Measurements from ENCODE around the gene TMTC2.

TMTC2 gene

DNA sequence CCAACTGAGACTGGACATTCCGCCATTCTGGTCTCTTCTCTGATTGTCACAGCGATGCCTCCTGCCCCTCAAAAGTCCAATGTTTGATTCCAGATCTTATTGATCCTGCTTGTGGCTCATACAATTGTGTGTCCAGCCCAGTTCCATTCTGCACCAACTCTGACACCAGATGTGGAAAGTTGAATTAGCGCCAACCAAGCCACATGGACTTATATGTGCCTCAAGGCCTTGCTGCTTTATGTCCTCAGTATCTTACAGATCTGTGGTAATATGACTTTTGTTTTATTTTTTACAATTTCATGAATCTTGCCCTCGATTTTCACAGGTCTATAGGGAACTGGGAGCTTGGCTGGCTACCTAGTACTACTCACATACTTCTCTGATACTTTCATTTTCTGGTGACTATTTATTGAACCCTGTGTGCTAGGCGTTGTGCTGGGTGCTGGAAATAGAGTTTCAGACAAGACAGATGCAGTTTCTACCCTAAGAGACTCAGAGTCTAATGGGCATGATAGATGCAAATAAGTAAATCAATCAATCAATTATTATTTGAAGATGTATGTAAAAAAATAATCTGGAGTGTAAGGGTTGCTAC lies 472.0 kb downstream of the TMTC2 start:
- no peak for DNase-seq (ENCODE audit: low read depth)
- TF ChIP-seq, protein P1, sequence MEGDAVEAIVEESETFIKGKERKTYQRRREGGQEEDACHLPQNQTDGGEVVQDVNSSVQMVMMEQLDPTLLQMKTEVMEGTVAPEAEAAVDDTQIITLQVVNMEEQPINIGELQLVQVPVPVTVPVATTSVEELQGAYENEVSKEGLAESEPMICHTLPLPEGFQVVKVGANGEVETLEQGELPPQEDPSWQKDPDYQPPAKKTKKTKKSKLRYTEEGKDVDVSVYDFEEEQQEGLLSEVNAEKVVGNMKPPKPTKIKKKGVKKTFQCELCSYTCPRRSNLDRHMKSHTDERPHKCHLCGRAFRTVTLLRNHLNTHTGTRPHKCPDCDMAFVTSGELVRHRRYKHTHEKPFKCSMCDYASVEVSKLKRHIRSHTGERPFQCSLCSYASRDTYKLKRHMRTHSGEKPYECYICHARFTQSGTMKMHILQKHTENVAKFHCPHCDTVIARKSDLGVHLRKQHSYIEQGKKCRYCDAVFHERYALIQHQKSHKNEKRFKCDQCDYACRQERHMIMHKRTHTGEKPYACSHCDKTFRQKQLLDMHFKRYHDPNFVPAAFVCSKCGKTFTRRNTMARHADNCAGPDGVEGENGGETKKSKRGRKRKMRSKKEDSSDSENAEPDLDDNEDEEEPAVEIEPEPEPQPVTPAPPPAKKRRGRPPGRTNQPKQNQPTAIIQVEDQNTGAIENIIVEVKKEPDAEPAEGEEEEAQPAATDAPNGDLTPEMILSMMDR (IDR thresholded peaks at IDR 0.05; ENCODE audit: low read length, missing control alignments): no peak
- no peak overlapping the region for H3K4me3 ChIP-seq (replicated peaks; ENCODE audit: low read depth, low read length)

DNA sequence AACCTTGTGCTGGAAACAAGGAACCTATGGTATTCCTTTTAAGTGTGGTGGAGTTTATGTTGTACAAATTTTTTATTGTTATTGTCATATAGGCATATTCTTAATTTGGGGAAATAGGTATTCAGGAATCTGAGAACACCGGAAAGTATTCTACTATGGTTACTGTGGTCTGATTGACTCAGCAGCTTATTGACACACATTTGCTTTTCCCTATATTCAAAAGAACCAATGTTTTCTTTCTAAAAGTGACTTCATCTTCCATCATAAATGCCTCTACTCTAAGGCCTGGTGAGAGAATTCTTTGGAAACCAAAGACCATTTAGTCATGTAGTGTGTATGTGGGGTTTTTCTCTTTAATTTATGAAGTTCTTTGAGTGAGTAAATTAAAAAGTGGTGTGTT lies 474.8 kb downstream of the TMTC2 start:
- no peak for DNase-seq (ENCODE audit: low read depth)
- H3K4me3 ChIP-seq (replicated peaks; ENCODE audit: low read depth, low read length): no peak overlapping the region
- TF ChIP-seq, protein P1 (IDR thresholded peaks at IDR 0.05; ENCODE audit: low read length, missing control alignments): no peak

DNA sequence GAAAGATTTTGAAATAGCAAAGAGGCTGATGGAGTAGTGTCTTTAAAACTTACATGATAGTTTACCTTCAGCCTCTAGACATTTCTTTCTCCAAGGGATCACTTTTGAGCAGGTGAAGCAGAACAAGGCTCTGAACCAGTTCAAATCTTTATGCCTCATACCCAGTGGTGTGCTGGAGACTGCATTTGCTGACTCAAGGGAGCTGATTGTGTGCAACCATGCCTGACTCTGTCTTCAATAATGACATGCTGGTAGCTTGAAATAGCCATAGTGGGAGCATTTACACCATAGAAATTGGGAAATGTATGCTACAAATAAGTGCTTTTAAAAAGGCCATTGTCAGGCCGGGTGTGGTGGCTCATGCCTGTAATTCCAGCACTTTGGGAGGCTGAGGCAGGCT lies 482.0 kb downstream of the TMTC2 start:
- TF ChIP-seq, protein P1 (IDR thresholded peaks at IDR 0.05; ENCODE audit: low read length, missing control alignments): no peak
- no peak for DNase-seq (ENCODE audit: low read depth)
- no peak overlapping the region for H3K4me3 ChIP-seq (replicated peaks; ENCODE audit: low read depth, low read length)

DNA sequence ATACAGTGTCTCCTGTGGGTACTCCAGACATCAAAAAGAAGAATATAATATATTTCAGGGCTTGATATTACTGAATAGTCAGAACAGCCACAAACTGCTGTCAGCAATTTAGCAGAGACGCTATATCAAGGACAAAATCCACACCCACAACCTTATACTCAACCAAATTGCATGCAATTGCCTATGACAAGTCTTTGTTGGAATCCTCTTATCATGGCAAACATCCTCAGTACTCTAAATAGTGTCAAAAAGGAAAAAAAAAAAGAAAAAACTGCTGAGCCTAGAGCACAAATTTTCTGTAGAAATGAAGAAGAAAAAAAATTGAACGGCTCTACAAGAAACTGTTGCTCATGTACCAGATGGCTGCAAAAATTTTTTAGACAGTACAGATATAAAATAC lies 485.7 kb downstream of the TMTC2 start:
- H3K4me3 ChIP-seq (replicated peaks; ENCODE audit: low read depth, low read length): no peak overlapping the region
- no peak for DNase-seq (ENCODE audit: low read depth)
- TF ChIP-seq, protein P1 (IDR thresholded peaks at IDR 0.05; ENCODE audit: low read length, missing control alignments): no peak

DNA sequence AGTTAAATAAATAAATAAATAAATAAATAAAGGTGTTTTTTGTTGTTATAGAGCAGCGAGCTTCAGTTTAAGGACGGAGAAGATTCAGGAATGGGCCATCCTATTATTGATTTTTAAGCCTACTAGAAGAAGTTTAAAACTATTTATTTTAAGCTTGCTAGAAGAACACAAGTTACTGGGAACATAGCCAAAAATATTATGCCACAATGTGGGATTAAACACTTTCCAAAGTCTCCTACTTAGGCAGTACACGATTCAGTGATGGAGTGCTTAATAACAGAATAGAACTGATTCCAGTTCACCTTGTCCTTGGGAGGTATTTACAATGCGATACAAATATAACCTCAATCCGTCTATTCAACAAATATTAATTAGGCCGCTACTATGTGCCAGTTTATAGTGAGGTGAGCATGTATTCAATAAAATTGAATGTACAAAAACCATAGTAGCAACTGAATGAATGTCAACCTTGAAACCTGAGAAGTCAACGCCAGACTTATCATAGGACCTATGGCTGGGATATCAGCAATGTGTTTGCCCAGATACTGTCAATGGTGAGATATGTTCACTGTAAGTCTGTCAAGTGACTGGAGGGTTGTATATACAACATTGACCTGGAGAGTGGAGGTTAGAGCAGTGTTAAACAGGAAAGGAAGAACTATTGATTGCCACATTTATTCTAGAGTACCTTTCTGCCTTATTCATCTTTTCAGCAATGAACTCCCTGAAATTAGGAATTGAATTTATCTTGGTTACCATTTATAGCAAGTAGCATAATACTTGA lies 486.4 kb downstream of the TMTC2 start:
- TF ChIP-seq, protein P1 (IDR thresholded peaks at IDR 0.05; ENCODE audit: low read length, missing control alignments): no peak
- DNase-seq (ENCODE audit: low read depth): no peak

DNA sequence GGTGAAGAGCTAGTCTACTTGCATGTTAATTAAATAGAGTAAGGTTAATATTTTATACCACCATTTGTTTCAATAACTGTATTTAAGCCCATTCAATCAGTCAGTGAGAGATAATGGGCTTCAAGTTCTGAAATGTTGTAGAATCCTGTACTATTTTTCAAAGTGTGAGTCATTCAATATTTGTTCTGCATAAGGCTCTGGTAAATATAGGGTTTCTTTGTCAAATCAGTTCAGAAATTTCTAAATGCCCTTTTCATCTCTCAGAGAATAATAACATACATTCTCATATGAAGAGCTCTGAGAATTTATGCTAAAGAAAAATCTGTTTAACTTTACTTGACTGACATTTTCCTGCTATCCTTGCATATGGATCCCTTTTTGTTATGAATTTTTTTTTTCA lies 493.3 kb downstream of the TMTC2 start:
- TF ChIP-seq, protein P1 (IDR thresholded peaks at IDR 0.05; ENCODE audit: low read length, missing control alignments): no peak
- no peak for DNase-seq (ENCODE audit: low read depth)
- H3K4me3 ChIP-seq (replicated peaks; ENCODE audit: low read depth, low read length): no peak overlapping the region

More for the DNA sequence above, 486.4 kb downstream of the TMTC2 start:
- H3K4me3 ChIP-seq (replicated peaks; ENCODE audit: low read depth, low read length): no peak overlapping the region

Measured in fibroblast of pulmonary artery (primary cell).